ACC112 (cell line): Measurements from ENCODE around the gene ADGRV1.
"Not testable (repeated sequence)": the region's sequence is repeated elsewhere in the genome, so short reads cannot be mapped to it uniquely, and the experiment has no call there.

Source experiments
- H2AFZ ChIP-seq: fragments of 200-600 bp; sonication (generic); one replicate; pipeline ENCODE4 v1.6.0; 2017; ENCODE audit warnings: antibody characterized with exemption, low read length; ENCODE audit not compliant: unreplicated experiment
- H3K27ac ChIP-seq: fragments of 200-600 bp; sonication (generic); 2 replicates; pipeline ENCODE4 v1.5.1; 2014; ENCODE audit warnings: low read depth, mild to moderate bottlenecking, antibody characterized with exemption, low read length, moderate library complexity
- H3K27me3 ChIP-seq: fragments of 200-600 bp; sonication (generic); 2 replicates; pipeline ENCODE4 v1.6.1; 2014; ENCODE audit warnings: mild to moderate bottlenecking, antibody characterized with exemption, low read length, moderate library complexity, mixed read lengths; ENCODE audit not compliant: insufficient read depth
- H3K36me3 ChIP-seq: fragments of 200-600 bp; sonication (generic); 2 replicates; pipeline ENCODE4 v1.6.1; 2016; ENCODE audit warnings: mild to moderate bottlenecking, antibody characterized with exemption, low read length, moderate library complexity, mixed read lengths; ENCODE audit not compliant: insufficient read depth
- H3K4me1 ChIP-seq: fragments of 200-600 bp; sonication (generic); one replicate; pipeline ENCODE4 v1.6.1; 2016; ENCODE audit warnings: low read length, mixed read lengths; ENCODE audit not compliant: insufficient read depth, unreplicated experiment, control insufficient read depth
- H3K4me3 ChIP-seq: fragments of 200-600 bp; sonication (generic); 2 replicates; pipeline ENCODE4 v1.5.1; 2014; ENCODE audit warnings: mild to moderate bottlenecking, low read depth, low read length
- H3K79me2 ChIP-seq: fragments of 200-600 bp; sonication (generic); one replicate; pipeline ENCODE4 v1.6.0; 2016; ENCODE audit warnings: low read length; ENCODE audit not compliant: control insufficient read depth, unreplicated experiment, insufficient read depth

Gene ADGRV1

GRCh38 chr5:91012867-91013266, 454.3 kb downstream of the ADGRV1 start:
- H3K4me3 ChIP-seq, H3K79me2 ChIP-seq, H2AFZ ChIP-seq, H3K36me3 ChIP-seq, H3K27me3 ChIP-seq, H3K27ac ChIP-seq: not testable (repeated sequence)
- H3K4me1 ChIP-seq = peaks cover 15% of the 10 kb centered on the region

- Histone ChIP-seq H3K4me3 (peak overlapping the region; percentile 60; the same call in 1 of the 2 replicates), H3K79me2 (no peaks in the 10 kb centered on the region), H3K4me1 (peaks cover 16% of the 10 kb centered on the region), H2AFZ (no peak overlapping the region), H3K27me3 (no peaks in the 10 kb centered on the region), H3K36me3 (no peaks in the 10 kb centered on the region), H3K27ac (peak overlapping the region; percentile 61)
These were observed 457.7 kb downstream of the ADGRV1 start for GRCh38 chr5:91016322-91016721.

GRCh38 chr5:91016954-91017700, 458.5 kb downstream of the ADGRV1 start:
- H3K79me2 ChIP-seq = no peaks in the 10 kb centered on the region
- no peak overlapping the region for H2AFZ ChIP-seq
- no peaks in the 10 kb centered on the region for H3K27me3 ChIP-seq
- H3K4me1 ChIP-seq = peaks cover 16% of the 10 kb centered on the region
- H3K36me3 ChIP-seq = no peaks in the 10 kb centered on the region
- H3K4me3 ChIP-seq = peak overlapping the region; percentile 60
- H3K27ac ChIP-seq = peak overlapping the region; percentile 61

- no peak overlapping the region for H2AFZ ChIP-seq
- no peak overlapping the region for H3K27ac ChIP-seq
- H3K4me3 ChIP-seq = no peak overlapping the region
- no peaks in the 10 kb centered on the region for H3K79me2 ChIP-seq
- H3K4me1 ChIP-seq = peaks cover 16% of the 10 kb centered on the region
- H3K36me3 ChIP-seq = no peaks in the 10 kb centered on the region
- H3K27me3 ChIP-seq = no peaks in the 10 kb centered on the region
These were observed 459.6 kb downstream of the ADGRV1 start for GRCh38 chr5:91018200-91018599.

GRCh38 chr5:91018712-91019371, 460.2 kb downstream of the ADGRV1 start:
- Histone ChIP-seq H3K4me3 (no peak overlapping the region), H3K36me3 (no peaks in the 10 kb centered on the region), H3K4me1 (peaks cover 16% of the 10 kb centered on the region), H3K27me3 (no peaks in the 10 kb centered on the region), H3K27ac (no peak overlapping the region), H3K79me2 (no peaks in the 10 kb centered on the region), H2AFZ (no peak overlapping the region)

GRCh38 chr5:91020065-91020800, 461.6 kb downstream of the ADGRV1 start:
- H3K27me3 ChIP-seq = no peaks in the 10 kb centered on the region
- H3K27ac ChIP-seq = no peak overlapping the region

GRCh38 chr5:91022518-91022917, 463.9 kb downstream of the ADGRV1 start:
- Histone ChIP-seq H3K36me3 (no peaks in the 10 kb centered on the region), H3K27ac (no peak overlapping the region), H3K27me3 (no peaks in the 10 kb centered on the region), H3K79me2 (no peaks in the 10 kb centered on the region), H3K4me1 (peaks cover 7% of the 10 kb centered on the region), H3K4me3 (no peak overlapping the region), H2AFZ (no peak overlapping the region)

More at GRCh38 chr5:91020065-91020800, 461.6 kb downstream of the ADGRV1 start:
- H3K36me3 ChIP-seq = no peaks in the 10 kb centered on the region
- peaks cover 16% of the 10 kb centered on the region for H3K4me1 ChIP-seq
- no peaks in the 10 kb centered on the region for H3K79me2 ChIP-seq
- no peak overlapping the region for H3K4me3 ChIP-seq
- H2AFZ ChIP-seq = no peak overlapping the region

- Histone ChIP-seq H3K27me3 (no peaks in the 10 kb centered on the region), H3K4me1 (no peaks in the 10 kb centered on the region), H3K36me3 (no peaks in the 10 kb centered on the region), H3K27ac (no peak overlapping the region), H3K79me2 (no peaks in the 10 kb centered on the region), H3K4me3 (no peak overlapping the region), H2AFZ (no peak overlapping the region)
These were observed 465.6 kb downstream of the ADGRV1 start for GRCh38 chr5:91024206-91024605.

- Histone ChIP-seq H3K36me3 (no peaks in the 10 kb centered on the region), H3K27ac (no peak overlapping the region), H3K4me1 (no peaks in the 10 kb centered on the region), H3K27me3 (no peaks in the 10 kb centered on the region), H3K4me3 (no peak overlapping the region), H2AFZ (no peak overlapping the region), H3K79me2 (no peaks in the 10 kb centered on the region)
These were observed 466.1 kb downstream of the ADGRV1 start for GRCh38 chr5:91024727-91025126.

- Histone ChIP-seq H3K4me3 (no peak overlapping the region), H3K4me1 (no peaks in the 10 kb centered on the region), H3K27ac (no peak overlapping the region)
These were observed 466.9 kb downstream of the ADGRV1 start for GRCh38 chr5:91025449-91025848.

More at GRCh38 chr5:91025449-91025848, 466.9 kb downstream of the ADGRV1 start:
- Histone ChIP-seq H3K27me3 (no peaks in the 10 kb centered on the region), H2AFZ (no peak overlapping the region), H3K79me2 (no peaks in the 10 kb centered on the region), H3K36me3 (no peaks in the 10 kb centered on the region)
